ENCODE data around the gene CRLF1.

DNA sequence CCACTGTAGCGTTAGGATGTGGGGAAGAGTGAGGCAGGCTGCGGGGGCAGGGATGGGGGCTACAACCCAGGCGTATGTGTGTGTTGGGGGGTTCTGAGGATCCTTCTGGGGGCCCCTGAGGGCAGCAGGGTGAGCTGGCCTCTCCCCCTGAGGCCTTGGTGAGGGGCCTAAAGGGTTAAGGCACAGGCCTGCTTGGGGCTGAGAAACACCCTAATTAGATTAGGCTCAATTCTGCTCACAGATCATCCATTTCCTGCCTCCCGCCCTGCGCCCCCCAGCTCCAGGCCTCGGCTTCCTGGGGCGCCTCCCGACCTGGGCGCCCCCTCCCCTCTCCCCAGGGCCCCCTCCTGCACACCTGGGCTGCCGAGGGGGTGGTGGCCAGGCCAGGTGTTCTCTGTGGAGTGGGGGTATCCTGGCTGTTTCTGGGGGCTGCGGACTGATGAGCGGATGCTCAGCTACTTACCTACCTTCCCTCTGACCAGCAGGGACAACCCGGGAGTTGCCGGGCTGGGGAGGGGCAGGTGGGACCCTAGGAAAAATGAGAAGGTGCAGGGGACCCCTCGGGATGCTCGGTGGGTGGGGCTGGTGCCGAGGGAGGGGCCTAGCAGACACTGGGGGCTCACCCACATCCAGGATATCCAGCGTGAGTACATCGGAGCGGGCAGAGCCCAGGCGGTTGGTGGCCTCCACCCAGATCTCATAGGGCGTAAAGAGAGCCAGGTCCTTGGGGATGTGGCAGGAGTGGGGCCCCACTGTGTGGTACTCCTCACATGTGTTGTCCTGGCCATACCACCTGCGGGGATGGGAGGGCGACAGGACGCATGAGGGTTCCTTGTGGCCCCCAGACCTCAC lies 8.6 kb downstream of the CRLF1 start:
- no peak for TF ChIP-seq POLR2AphosphoS5 (IDR thresholded peaks at IDR 0.05)
- TF ChIP-seq, protein P1, sequence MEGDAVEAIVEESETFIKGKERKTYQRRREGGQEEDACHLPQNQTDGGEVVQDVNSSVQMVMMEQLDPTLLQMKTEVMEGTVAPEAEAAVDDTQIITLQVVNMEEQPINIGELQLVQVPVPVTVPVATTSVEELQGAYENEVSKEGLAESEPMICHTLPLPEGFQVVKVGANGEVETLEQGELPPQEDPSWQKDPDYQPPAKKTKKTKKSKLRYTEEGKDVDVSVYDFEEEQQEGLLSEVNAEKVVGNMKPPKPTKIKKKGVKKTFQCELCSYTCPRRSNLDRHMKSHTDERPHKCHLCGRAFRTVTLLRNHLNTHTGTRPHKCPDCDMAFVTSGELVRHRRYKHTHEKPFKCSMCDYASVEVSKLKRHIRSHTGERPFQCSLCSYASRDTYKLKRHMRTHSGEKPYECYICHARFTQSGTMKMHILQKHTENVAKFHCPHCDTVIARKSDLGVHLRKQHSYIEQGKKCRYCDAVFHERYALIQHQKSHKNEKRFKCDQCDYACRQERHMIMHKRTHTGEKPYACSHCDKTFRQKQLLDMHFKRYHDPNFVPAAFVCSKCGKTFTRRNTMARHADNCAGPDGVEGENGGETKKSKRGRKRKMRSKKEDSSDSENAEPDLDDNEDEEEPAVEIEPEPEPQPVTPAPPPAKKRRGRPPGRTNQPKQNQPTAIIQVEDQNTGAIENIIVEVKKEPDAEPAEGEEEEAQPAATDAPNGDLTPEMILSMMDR (IDR thresholded peaks at IDR 0.05) = no peak
- TF ChIP-seq EP300 (IDR thresholded peaks at IDR 0.05) = no peak
- TF ChIP-seq POLR2A (IDR thresholded peaks at IDR 0.05) = no peak
